ENCODE results near the gene TTLL13. TPM values are rescaled to one million over a fixed set of nuclear protein-coding genes. Genes with fewer than 3 reads are reported as not detected.
A peak's percentile ranks its signal among the peaks of the same experiment; 100 is the strongest.

The TTLL13 gene
- total and polyA plus RNA-seq, 10 donors, result 0.03 to 1.8 (median 0.17) TPM; not detected in 3

DNA sequence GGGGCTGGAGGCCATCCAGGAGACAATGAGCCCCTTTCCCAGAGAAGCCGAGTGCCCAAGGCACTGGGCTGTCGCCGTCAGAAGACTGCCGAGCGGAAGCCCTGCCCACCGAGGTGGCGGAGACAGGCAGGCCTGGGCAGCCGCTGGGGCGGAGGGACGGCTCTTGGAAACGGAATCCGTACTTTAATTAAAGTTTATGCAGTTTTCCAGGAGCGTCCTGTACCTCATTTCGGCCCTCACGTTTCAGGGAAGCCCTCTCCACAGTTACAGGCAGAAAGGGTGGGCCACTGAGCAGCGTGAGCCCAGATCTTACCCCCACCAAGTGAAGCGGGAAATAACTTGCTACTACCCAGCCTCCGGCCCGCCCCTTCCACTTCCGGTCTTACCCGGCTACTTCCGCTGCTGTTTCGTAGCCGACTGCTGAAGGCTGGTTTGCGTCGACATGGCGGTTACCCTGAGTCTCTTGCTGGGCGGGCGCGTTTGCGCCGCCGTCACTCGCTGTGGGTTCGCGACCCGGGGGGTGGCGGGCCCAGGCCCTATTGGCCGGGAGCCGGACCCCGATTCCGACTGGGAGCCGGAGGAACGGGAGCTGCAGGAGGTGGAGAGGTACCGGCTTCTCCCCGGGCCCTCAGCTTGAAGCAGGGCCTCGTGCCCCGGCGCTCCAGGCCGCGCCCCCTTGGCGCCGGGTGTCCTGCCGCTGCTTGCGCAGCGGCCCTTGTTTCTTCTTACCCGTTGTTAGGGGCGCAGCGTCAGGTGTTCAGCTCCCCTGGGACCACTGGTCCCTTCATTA lies 16.1 kb downstream of the TTLL13 start, which contains the start of gene NGRN:
Gene NGRN, plus strand, starts transcription at position 402 of the 790 bp plus-strand sequence. Its CDS starts 41 bp downstream, at position 443.
- H3K4me1 ChIP-seq, result peaks cover 44 to 62% (median 52%) of the 10 kb centered on the region in 6 donors
- no peaks in the 10 kb centered on the region for H3K9me3 ChIP-seq
- intact Hi-C loops (cut with DNase I; ENCODE audit: low total_unique reads), result no loop called here
- H3K4me3 ChIP-seq, result peak within 1 kb of the TSS; percentile 56 to 93 (median 84)
- peak within 1 kb of the TSS; percentile 91 to 99 (median 98) for H3K27ac ChIP-seq
- WGBS, 5 donors, result 0 to 7% (median 0%) methylated on average over 26 to 59 of the region's 59 CpGs
- peaks cover 0 to 35% (median 11%) of the 10 kb centered on the region in 6 donors for H3K36me3 ChIP-seq
- TF ChIP-seq POLR2AphosphoS5 (IDR thresholded peaks at IDR 0.05) (peak; percentile 93 to 96 (median 94)), POLR2A (IDR thresholded peaks at IDR 0.05) (peak; percentile 42 to 62 (median 51))
- TF ChIP-seq, protein P1, sequence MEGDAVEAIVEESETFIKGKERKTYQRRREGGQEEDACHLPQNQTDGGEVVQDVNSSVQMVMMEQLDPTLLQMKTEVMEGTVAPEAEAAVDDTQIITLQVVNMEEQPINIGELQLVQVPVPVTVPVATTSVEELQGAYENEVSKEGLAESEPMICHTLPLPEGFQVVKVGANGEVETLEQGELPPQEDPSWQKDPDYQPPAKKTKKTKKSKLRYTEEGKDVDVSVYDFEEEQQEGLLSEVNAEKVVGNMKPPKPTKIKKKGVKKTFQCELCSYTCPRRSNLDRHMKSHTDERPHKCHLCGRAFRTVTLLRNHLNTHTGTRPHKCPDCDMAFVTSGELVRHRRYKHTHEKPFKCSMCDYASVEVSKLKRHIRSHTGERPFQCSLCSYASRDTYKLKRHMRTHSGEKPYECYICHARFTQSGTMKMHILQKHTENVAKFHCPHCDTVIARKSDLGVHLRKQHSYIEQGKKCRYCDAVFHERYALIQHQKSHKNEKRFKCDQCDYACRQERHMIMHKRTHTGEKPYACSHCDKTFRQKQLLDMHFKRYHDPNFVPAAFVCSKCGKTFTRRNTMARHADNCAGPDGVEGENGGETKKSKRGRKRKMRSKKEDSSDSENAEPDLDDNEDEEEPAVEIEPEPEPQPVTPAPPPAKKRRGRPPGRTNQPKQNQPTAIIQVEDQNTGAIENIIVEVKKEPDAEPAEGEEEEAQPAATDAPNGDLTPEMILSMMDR (IDR thresholded peaks at IDR 0.05 in 8 of 11, conservative IDR thresholded peaks at IDR 0.05 in 3 of 11), result peak in 3 of 11 experiments; percentile 8 to 31 (median 9)
- peak; percentile 98 for DNase-seq
- H3K27me3 ChIP-seq (replicated peaks in 1 of 7), result no peaks in the 10 kb centered on the region

DNA sequence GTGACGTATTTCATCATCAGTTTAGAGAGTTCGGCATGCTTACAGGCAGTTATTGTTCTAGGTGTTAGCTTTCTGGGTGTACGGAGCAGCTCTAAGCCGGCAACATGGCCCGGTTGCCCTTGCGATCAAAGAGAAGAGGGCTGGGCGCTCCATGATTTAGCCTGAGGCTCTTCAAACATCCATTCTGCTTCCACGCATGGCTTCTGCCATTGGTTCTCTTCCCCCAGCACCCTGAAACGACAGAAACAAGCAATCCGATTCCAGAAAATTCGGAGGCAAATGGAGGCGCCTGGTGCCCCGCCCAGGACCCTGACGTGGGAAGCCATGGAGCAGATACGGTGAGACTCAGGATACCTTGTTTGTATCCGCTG lies 16.7 kb downstream of the TTLL13 start:
- H3K27me3 ChIP-seq (replicated peaks in 1 of 7), result no peaks in the 10 kb centered on the region
- TF ChIP-seq, protein P1 (IDR thresholded peaks at IDR 0.05 in 8 of 11, conservative IDR thresholded peaks at IDR 0.05 in 3 of 11), result no peak
- TF ChIP-seq POLR2A (IDR thresholded peaks at IDR 0.05) (no peak), POLR2AphosphoS5 (IDR thresholded peaks at IDR 0.05) (no peak)
- peak overlapping the region; percentile 91 to 99 (median 98) for H3K27ac ChIP-seq
- 0 to 1% (median 1%) methylated on average over 16 of the region's 16 CpGs for WGBS, 5 donors
- peak; percentile 77 for DNase-seq
- peaks cover 0 to 41% (median 16%) of the 10 kb centered on the region in 6 donors for H3K36me3 ChIP-seq
- H3K4me3 ChIP-seq, result peak overlapping the region; percentile 56 to 93 (median 84)
- no peaks in the 10 kb centered on the region for H3K9me3 ChIP-seq
- peaks cover 45 to 68% (median 56%) of the 10 kb centered on the region in 6 donors for H3K4me1 ChIP-seq
- intact Hi-C loops (cut with DNase I; ENCODE audit: low total_unique reads), result no loop called here

DNA sequence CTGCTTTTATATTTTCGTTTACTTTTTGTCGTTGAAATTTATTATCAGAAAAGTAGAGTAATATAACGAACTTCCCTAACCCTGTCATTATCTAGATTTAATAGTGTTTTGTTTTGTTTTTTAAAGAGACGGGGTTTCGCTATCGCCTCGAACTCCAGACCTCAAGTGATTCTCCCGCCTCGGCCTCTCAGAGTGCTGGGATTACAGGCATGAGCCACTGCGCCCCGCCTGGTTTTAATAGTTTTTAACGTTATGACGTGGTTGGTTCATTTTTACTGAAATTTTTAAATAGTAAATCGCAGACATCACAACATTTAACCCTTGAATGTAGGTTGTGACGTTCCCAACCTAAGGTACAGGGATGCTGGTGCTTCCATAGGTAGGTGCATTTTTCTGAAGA lies 17.1 kb downstream of the TTLL13 start:
- Histone ChIP-seq H3K4me1 (peaks cover 45 to 72% (median 60%) of the 10 kb centered on the region in 6 donors), H3K27ac (peak overlapping the region; percentile 91 to 99 (median 98)), H3K27me3 (replicated peaks in 1 of 7) (no peaks in the 10 kb centered on the region), H3K36me3 (peaks cover 0 to 46% (median 20%) of the 10 kb centered on the region in 6 donors), H3K9me3 (no peaks in the 10 kb centered on the region), H3K4me3 (peak overlapping the region; percentile 56 to 93 (median 84))
- no peak for TF ChIP-seq POLR2A (IDR thresholded peaks at IDR 0.05)
- no peak for TF ChIP-seq POLR2AphosphoS5 (IDR thresholded peaks at IDR 0.05)
- TF ChIP-seq, protein P1 (IDR thresholded peaks at IDR 0.05 in 8 of 11, conservative IDR thresholded peaks at IDR 0.05 in 3 of 11), result no peak
- DNase-seq, result peak; percentile 63
- WGBS, 5 donors, result 12 to 27% (median 20%) methylated on average over 15 of the region's 15 CpGs
- intact Hi-C loops (cut with DNase I; ENCODE audit: low total_unique reads), result no loop called here

DNA sequence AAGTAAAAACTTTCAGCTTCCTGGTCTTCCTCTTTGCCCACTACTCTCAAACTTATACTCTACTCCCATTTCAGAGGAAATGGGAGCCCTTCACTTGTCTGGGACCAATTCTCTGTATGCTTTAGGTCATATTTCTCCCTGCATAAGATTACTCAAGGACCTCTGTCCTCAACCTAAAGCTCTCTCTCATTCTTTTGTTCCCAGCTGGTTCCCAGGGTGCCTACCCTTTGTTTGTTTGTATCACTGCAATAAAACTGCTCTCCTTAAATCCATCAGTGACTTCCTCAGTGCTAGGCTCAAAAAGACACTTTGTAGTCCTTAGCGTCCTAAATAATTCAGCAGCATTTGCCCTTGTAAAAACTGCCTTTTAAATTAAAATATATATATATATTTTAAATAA lies 19.1 kb downstream of the TTLL13 start:
- Histone ChIP-seq H3K27ac (no peak overlapping the region), H3K36me3 (peaks cover 0 to 65% (median 34%) of the 10 kb centered on the region in 6 donors), H3K27me3 (replicated peaks in 1 of 7) (no peaks in the 10 kb centered on the region), H3K4me1 (peaks cover 48 to 91% (median 68%) of the 10 kb centered on the region in 6 donors), H3K4me3 (peak overlapping the region in 3 of 8 donors; percentile 66 to 91 (median 70)), H3K9me3 (no peaks in the 10 kb centered on the region)
- TF ChIP-seq, protein P1 (IDR thresholded peaks at IDR 0.05 in 8 of 11, conservative IDR thresholded peaks at IDR 0.05 in 3 of 11), result no peak
- TF ChIP-seq POLR2AphosphoS5 (IDR thresholded peaks at IDR 0.05) (no peak), POLR2A (IDR thresholded peaks at IDR 0.05) (no peak)
- DNase-seq, result no peak
- 65 to 84% (median 70%) methylated on average over 1 of the region's 1 CpG for WGBS, 5 donors
- intact Hi-C loops (cut with DNase I; ENCODE audit: low total_unique reads), result no loop called here

Measured in spleen (tissue), 11 donors.